ENCODE measurements around the gene SCFD2.

GRCh38 chr4:53066155-53066554 lies 299.7 kb downstream of the SCFD2 start:
- TF ChIP-seq, protein P1, sequence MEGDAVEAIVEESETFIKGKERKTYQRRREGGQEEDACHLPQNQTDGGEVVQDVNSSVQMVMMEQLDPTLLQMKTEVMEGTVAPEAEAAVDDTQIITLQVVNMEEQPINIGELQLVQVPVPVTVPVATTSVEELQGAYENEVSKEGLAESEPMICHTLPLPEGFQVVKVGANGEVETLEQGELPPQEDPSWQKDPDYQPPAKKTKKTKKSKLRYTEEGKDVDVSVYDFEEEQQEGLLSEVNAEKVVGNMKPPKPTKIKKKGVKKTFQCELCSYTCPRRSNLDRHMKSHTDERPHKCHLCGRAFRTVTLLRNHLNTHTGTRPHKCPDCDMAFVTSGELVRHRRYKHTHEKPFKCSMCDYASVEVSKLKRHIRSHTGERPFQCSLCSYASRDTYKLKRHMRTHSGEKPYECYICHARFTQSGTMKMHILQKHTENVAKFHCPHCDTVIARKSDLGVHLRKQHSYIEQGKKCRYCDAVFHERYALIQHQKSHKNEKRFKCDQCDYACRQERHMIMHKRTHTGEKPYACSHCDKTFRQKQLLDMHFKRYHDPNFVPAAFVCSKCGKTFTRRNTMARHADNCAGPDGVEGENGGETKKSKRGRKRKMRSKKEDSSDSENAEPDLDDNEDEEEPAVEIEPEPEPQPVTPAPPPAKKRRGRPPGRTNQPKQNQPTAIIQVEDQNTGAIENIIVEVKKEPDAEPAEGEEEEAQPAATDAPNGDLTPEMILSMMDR (IDR thresholded peaks at IDR 0.05), result no peak
- no peak for TF ChIP-seq POLR2A (IDR thresholded peaks at IDR 0.05)
